NCI-H1417 treated with DMSO at 0.1 percent for 48 hours (cell line): Measurements from ENCODE around the gene HCST.
"Not testable (repeated sequence)": the region's sequence is repeated elsewhere in the genome, so short reads cannot be mapped to it uniquely, and the experiment has no call there.

ENCODE experiments used
- DNase-seq: peaks from one replicate; lab custom pipeline; 2025; lab: John Stamatoyannopoulos, UW

Gene HCST

DNA sequence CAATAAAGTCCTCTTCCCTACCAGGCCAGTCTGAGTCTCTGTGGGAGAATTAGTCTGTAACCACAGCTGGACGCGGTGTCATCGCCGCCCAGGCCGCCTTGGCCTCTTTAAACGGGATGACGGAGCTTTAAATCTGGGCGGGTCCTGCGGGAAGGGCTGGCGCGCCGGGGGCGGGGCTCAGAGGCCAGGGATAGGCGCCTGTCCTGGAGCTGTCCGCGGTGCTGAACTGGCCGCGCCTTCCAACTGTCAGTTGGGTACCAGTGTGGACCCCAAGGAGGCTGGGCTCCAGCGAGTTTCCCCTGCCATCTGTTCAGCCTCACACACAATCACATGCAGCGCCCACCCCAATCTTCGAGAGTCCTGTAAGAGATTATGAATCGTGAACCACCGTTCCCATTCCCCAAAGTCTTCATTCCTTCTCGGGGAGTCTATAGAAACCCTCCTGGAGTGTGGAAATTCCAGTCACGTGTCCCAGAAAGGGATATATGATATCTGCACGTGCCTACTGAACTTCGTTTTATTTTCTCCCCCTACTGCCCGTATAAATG is 22.5 kb upstream of the HCST start:
- DNase-seq: no peak

DNA sequence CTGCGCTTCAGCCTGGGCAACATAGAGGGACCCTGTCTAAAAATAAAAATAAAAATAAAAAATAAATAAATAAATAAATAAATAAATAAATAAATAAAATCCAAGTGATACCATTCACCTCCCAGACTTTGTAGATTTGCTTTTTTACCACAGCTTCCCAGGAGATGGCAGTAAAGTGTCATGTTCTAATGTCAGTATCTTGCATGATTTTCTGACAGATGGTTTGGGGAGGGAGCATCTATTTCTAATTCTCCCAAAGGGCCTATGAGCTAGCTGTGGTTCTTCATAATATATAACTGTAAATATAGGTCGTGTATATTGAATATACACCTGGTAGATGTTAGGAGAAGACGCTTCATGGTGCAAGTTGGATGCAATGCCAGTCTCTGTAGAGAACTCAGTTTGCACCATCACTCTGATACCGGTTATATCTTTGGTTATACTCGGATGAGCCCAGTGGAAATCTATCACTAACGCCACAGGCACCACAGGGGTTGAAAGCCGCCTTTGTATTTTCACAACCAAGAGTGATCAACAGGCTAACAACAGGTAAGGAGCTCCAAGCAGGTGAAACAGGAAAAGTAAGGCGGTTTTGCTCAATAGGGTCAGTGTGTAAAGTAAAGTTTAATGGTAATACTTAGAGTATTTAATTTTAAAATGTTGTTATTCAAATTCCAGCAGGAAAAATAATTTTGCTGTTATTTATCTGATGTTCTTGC is 20.1 kb upstream of the HCST start:
- DNase-seq: peak; percentile 42

- DNase-seq: no peak
Observed at GRCh38 chr19:35883882-35884281, 18.4 kb upstream of the HCST start.

DNA sequence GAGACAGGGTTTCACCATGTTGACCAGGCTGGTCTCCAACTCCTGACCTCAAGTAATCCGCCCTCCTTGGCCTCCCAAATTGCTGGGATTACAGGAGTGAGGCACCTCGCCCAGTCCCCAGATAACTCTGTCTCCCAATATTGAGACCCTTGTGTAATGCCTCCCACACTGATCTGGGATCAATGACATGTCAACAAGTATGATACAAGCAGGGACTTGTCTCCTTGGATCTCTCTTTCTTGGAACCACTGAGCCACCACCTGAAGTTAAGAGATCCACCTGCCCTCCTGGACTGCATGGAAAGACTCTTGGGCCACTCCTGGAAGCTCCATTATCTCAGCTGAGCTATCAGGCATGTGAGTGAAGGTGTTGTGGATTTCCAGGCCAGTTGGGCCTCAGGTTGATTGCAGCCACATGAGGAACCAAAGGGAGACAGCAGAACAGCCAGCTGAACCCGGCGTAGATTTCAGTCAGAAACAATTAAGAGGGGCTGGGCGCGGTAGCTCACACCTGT is 17.0 kb upstream of the HCST start:
- DNase-seq: no peak

DNA sequence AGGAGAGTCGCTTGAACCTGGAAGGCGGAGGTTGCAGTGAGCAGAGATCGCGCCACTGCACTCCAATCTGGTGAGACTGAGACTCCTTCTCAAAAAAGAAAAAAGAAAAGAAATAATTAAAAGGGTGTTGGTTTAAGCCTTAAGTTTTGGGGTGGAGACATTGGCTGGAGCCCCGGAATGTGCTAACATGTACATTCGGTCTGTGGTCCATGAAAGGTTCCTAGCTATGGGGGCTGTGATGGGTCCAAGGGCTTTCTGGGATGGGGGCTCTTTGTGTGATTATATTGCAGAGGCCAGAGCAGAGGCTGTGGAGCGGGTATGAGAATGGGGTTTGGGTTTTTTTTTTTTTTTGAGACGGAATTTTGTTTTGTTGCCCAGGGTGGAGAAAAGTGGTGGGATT is 16.4 kb upstream of the HCST start:
- DNase-seq: no peak

GRCh38 chr19:35887197-35887596 is 15.1 kb upstream of the HCST start:
- DNase-seq: no peak

DNA sequence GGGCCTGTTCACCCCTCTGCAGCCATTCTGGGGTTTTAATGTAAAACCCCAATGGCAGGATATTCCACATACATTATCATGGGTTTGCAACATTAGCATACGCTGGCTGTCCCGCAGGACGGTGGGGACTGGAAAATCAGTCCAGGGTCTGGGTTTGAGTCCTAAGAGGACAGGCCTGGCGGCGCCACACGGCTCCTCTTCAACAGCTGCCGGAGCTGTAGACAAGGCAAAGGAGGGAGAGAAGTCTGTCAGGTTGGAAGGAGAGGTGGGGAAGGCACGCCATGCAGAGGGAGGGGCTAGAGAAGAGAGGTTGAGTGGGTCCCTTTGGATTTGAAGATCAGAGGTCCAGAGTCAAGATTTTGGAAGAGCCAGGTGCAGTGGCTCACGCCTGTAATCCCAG is 13.9 kb upstream of the HCST start:
- no peak for DNase-seq

GRCh38 chr19:35889370-35890112 is 12.8 kb upstream of the HCST start:
- DNase-seq: no peak

- no peak for DNase-seq
Observed at GRCh38 chr19:35890113-35890650, 12.1 kb upstream of the HCST start.

DNA sequence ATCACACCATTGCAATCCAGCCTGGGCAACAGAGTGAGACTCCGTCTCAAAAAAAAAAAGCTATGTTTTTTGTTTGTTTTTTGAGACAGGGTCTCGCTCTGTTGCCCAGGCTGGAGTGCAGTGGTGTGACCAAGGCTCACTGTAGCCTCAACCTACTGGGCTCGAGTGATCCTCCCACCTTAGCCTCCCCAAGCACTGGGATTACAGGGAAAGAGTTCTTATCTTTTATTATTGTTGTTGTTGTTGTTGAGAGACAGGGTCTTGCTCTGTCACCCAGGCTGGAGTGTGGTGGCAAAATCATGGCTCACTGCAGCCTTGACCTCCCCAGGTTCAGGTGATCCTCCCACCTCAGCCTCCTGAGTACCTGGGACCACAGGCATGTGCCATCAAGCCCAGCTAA is 10.5 kb upstream of the HCST start:
- not testable (repeated sequence) for DNase-seq

DNA sequence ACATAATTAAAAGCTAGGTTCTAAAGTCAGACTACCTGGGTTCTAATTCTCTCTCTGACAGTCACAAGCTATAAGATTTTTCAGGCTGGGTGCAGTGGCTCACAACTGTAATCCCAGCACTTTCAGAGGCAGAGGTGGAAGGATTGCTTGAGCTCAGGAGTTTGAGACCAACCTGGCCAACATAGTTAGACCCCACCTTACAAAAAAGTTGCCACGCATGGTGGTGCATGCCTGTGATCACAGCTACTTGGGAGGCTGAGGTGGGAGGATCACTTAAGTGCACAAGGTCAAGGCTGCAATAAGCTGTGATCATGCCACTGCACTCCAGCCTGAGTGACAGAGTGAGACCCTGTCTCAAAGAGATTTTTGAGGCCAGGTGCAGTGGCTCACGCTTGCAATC is 8.0 kb upstream of the HCST start:
- no peak for DNase-seq

GRCh38 chr19:35895911-35896642 is 6.3 kb upstream of the HCST start:
- DNase-seq: no peak

DNA sequence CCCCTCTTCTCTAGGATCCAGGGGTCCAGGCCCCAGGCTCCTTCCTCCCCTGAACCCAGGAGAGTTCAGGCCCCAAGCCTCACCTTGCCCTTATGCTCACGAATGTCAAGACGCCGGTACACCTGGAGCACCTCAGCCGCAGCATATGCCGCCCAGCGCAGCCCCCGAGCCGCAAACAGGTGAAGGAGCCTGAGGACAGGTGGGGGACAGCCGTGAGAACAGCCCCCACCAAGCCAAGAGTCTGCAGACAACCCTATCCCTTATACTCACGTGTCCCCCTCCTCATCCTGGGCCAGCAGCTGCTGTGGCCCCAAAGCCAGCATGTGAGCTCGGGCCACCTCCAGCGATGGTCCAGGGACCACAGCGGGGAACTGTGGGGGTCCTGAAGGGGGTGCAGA is 5.7 kb upstream of the HCST start:
- DNase-seq: no peak

DNA sequence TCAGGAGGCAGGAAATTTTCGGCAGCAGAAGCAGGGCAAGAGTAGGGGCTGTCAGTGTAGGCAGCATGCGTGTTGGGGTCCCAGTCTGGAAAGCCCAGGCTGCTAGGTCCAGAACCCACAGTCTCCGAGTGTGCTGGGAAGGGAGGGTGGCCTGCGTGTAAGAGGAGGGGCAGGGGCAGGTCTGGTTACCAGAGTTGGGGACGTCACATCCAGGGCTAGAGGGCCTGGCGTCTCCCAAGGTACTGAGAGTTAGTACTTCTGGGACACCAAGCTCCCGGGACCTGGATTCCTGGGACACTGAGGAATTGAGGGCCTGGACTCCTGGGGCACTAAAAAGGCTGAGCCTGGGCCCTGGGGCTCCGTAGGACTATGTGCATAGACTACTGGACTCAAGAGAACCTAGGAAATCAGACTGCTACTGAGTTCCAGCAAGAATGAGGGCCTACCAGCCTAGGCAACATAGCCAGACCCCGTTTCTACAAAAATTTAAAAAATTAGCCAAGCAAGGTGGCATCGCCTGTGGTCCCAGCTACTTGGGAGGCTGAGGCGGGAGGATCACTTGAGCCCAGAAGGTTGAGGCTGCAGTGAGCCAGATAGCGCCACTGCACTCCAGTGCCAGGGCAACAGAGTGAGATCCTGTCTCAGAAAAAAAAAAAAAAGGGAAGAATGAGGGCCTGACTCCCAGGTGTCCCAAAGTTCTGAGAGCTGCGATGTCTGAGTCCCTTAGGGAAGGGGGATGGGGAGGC is 4.5 kb upstream of the HCST start:
- DNase-seq: no peak

DNA sequence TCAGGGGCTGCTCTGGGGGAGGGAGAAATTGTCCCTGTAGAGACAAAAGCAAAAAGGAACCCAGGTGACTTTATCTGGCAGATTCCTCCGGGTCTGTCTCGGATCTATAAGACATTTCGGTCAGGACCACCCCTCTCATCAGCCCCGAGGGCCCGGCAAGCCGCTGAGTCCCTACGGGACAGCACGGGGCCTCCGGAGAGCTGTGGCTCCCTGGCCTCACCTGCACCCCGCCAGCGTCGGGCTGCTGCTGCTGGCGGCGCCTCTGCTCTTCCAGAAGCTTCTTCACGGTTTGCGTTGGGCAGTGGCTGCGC is 3.9 kb upstream of the HCST start:
- DNase-seq: no peak

GRCh38 chr19:35899547-35900214 is 2.6 kb upstream of the HCST start:
- DNase-seq: no peak

GRCh38 chr19:35901055-35901644 is 1.2 kb upstream of the HCST start:
- DNase-seq: no peak

DNA sequence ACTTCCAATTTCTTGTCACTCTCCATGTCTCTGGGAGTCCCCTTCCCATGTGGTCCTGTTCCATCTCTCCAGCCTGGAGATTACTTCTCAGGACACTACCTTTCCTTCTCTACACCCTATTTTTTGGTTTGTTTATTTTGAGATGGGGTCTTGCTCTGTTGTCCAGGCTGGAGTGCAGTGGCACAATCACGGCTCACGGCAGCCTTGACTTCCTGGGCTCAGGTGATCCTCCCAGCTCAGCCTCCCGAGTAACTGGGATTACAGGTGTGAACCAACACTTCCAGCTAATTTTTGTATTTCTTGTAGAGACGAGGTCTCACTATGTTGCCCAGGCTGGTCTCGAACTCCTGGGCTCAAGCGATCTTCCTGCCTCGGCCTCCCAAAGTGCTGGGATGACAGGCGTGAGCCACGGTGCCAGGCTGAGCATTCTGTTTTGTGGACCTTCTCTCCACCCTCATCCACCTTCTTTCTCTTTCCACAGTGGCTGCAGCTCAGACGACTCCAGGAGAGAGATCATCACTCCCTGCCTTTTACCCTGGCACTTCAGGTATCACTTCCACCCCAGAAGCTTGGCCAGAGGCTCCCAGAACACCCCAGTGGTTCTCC is 644 bp downstream of the HCST start:
- no peak for DNase-seq

DNA sequence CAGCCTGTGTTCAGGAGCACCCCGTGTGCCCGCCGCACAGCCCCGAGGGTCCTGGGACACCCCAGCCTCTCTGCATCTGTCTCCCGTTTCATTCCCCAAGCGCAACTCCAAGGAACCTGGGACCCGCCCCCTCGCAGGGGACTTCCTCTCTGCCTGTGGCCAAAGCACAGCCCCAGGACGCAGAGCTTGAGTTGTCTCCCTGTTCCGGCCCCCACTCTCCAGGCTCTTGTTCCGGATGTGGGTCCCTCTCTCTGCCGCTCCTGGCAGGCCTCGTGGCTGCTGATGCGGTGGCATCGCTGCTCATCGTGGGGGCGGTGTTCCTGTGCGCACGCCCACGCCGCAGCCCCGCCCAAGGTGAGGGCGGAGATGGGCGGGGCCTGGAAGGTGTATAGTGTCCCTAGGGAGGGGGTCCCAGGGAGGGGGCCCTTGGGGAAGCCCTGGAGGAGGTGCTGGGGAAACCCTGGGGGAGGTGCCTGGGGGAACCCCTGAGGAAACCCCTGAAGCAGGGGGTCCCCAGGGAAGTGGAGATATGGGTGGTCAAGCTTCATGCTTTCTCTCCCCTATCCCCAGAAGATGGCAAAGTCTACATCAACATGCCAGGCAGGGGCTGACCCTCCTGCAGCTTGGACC is 1.3 kb downstream of the HCST start:
- DNase-seq: no peak
